GM12873 (cell line): Measurements from ENCODE around the gene TUBB.

Experiments used
- TF ChIP-seq, protein P1 (sequence below): IDR thresholded peaks from 2 replicates; pipeline ENCODE4 v1.5.1; 2012; ENCODE audit warnings: low read depth, mild to moderate bottlenecking, moderate library complexity, low read length, control low read depth; ENCODE audit not compliant: insufficient read depth; ENCODE audit errors: missing control alignments

Gene TUBB

DNA sequence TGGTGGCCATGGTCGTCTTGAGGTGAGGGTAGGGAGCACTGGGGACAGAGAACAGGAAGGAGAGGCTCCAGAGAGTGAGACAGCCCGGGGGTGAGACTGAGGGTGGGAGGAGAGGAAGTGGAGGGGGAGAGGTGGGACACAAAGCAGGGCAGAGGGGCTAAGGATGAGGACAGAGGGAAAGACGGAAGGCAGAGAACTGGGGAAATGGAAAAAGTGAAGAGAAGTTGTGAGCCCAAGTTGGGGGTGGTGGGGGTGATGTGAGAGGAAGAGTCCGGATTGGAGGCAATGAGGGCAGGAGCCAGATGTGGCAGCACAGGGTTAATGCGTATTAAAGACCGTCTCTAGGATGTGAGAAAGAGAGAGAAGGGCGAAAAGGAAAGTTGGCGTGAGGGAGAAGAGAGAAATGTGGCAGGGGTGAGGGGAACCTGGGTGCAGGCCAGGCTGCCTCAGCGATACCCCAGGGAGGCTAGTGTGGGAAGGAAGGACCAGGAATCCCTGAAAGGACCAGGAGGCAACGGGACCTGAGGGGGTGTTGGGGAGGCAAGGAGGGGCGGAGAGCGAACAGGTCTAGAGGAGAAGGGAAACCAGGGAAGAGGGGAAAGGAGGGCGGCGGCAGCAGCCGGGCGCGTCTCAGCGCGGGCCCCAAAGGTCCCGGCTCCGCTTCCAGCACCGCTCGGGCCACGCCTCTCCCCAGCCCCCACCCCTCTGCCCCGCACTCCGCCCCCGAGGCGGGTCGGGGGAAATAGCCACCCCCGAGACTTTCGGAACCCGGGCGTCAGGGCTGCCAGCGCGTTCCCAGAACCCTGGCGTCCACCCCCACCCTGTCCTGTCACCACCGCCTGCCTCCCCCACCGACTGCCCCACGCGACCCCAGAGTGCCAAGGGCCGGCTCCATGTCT lies 33.9 kb upstream of the TUBB start, which contains the start of gene PPP1R18:
Gene PPP1R18, minus strand, starts transcription at position 637 of the 899 bp plus-strand sequence. Its CDS starts 627 bp downstream, at position 10.
- TF ChIP-seq, protein P1, sequence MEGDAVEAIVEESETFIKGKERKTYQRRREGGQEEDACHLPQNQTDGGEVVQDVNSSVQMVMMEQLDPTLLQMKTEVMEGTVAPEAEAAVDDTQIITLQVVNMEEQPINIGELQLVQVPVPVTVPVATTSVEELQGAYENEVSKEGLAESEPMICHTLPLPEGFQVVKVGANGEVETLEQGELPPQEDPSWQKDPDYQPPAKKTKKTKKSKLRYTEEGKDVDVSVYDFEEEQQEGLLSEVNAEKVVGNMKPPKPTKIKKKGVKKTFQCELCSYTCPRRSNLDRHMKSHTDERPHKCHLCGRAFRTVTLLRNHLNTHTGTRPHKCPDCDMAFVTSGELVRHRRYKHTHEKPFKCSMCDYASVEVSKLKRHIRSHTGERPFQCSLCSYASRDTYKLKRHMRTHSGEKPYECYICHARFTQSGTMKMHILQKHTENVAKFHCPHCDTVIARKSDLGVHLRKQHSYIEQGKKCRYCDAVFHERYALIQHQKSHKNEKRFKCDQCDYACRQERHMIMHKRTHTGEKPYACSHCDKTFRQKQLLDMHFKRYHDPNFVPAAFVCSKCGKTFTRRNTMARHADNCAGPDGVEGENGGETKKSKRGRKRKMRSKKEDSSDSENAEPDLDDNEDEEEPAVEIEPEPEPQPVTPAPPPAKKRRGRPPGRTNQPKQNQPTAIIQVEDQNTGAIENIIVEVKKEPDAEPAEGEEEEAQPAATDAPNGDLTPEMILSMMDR: no peak

DNA sequence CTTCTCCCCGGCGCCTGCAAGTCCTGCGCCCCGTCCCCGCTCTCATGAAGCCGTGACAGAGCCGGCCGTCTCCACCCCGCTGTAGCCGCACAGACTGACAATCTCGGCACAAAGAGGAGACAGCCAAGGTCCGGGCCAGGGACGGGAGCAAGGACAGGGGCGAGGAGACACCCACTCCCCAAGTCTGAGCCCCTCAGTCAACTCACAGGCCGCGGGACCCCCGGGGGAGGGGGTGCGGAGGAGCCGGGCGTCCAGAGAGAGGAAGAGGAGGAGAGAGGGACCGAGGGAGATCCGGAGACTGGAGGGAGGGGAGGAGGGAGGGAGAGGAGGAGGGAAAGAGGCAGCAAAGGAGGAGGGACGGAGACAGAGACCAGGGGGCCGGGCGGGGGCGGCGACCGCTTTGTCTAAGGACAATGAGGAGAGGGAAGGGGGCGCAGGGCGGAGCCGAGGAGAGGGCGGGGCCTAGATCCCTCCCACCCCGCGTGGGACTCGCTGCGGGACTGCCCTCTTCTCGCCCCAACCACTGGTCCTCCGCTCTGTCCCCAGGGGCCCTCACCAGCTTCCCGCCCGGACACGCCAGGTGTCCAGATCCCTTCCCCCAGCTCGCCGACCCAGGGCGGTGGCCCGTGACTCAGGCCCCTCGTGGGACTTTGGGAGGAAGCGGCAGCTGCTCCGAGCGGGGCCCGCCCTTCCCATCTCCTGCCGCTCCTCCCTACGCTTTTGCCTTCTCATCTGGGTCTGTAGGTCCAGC lies 33.1 kb upstream of the TUBB start:
- TF ChIP-seq, protein P1: no peak

DNA sequence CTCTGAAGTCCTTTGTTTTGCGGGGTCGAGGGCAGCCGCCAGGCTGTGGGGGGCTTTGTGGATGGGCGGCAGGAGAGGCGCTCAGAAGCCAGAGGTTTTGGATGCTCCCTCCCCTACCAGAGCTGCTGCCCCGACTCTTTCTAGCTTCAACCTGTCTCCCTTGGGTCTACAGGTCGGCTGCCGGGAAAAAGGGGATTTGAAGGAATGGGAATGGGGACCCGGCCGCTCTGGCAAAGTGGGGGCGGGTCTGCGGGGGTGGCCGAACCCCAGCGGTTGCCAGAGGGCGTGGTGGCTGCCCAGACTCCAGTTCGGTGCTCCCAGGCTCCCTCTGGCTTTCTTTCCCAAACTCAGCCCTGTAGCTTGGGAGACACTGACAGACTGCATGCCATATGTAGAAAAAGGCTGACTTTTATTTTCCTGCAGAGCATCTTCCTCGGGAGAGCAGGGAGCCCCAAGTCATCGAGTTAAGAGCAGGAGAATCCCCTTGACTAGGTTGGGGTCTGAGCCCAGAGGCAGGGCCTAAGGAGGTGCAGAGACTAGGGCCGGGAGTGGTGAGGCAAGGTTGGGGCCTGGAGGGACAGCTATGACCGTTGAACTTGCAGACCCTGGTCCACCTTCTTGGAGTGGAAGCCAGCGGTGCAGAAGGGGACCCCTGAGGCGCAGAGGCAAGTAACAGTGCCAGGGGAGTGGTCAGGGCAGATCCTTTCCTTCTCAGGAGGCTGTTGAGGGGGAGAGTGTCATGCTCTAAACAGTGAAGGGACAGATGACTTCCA lies 32.3 kb upstream of the TUBB start:
- TF ChIP-seq, protein P1: no peak

DNA sequence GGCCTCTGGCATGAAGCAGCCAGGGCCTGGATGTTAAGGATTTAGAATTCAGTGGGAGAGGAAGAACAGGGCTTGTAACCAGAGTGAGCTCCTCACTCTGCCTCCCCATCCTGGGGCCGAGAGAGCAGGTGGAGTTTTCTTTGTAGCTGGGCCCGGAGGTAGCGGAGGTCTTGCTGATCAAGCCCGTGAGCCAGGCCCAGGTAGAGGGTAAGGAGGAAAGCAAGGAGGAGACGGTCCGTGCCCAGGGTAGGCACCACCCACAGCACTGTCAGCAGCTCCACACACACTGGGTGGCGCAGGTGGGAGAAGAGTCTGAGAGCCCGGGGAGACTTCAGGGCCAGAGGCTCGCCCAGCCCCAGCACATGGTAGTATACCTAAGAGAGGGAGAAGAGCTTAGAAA lies 31.6 kb upstream of the TUBB start:
- TF ChIP-seq, protein P1: peak; percentile 34

DNA sequence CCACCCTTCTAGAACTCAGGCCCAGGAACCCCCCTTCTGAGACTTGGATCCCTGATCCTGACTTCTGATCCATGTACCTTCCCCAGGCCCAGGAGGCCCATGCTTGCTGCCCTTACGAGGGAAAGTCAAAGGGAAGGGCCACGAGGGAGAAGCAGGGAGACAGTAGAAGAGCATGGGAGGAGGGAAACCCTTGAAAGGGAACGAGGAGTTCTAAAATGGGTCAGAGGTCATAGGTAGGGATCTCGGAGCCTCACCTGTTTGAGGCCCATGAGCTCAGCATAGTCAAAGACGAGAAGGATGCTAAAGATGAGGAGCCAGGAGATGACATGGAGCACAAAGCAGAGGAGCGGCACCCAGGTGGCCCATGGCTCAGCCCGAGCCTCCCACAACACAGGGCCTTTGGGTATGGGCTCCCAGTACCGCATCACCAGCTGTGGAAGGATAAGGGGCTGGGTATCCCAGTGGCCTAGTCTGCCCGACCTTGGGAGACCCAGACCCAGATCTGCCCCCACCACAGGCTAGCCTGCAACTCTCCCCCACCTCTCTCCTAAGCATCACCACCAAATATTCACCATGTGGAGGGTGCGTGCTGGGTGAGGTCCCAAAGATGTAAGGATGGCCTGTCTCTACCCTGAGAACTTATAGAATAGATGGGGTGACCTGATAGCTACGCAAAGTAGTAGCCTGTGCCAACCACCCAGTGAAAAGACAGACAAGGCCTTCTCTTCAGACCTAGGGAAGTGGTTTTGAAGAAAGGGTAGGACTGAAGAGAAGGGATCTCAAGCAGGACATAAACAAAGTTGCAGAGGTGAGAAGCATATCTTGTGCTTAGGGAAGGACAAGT lies 30.9 kb upstream of the TUBB start:
- TF ChIP-seq, protein P1: no peak

DNA sequence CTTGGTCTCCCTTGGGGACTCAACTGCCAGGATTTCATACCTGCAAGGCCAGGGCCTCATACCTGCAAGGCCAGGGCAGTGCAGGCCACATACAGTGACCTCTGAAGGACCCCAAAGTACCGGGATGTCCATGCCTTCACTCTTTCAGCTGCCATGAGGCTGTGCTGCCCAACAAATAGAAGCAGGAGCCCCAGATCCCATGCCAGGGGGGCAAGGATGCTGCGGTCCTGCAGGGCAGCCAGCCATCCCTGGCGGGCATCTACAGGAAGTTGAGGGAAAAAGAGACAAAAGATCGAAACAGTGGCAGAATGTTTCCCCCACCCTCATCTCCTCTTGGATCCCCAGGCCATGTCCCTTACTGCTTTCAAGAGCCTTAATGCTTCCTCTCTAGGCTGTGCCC lies 30.2 kb upstream of the TUBB start:
- TF ChIP-seq, protein P1: no peak
